ENCODE results near the gene SLC38A7. TPM values are rescaled to one million over a fixed set of nuclear protein-coding genes. Genes with fewer than 3 reads are reported as not detected.
A peak's percentile ranks its signal among the peaks of the same experiment; 100 is the strongest.

Gene SLC38A7
- 10 to 100 TPM; 12.7 to 15.4 (median 13.1) TPM for total RNA-seq

- Histone ChIP-seq H3K4me1 (peaks cover 0 to 3% of the 10 kb centered on the region in 2 donors), H3K27ac (peak within 1 kb of the TSS; percentile 64 to 80), H3K36me3 (no peaks in the 10 kb centered on the region), H3K27me3 (no peaks in the 10 kb centered on the region), H3K4me3 (peak within 1 kb of the TSS; percentile 82 to 90 (median 90)), H3K9me3 (no peaks in the 10 kb centered on the region)
- intact Hi-C loops (cut with DNase I; ENCODE audit: low total_unique reads): no loop called here
- TF ChIP-seq POLR2A (IDR thresholded peaks at IDR 0.05): no peak
- peak in 2 of 3 donors; percentile 41 to 56 for TF ChIP-seq POLR2AphosphoS5 (IDR thresholded peaks at IDR 0.05)
- no peak for TF ChIP-seq CTCF (IDR thresholded peaks at IDR 0.05)
- DNase-seq (ENCODE audit: low spot score in 2 of 2): peak; percentile 78 to 85
Measured at GRCh38 chr16:58684354-58685083, at the start of gene SLC38A7. TSS of gene SLC38A7 (minus strand) at chr16:58684770. CDS start at chr16:58680126, 4,644 bp downstream.

GRCh38 chr16:58733671-58734458 lies 49.3 kb upstream of the SLC38A7 start, which contains the start of gene GOT2:
TSS of gene GOT2 (minus strand) at chr16:58734316. CDS start at chr16:58734228, 88 bp downstream.
- peak in 2 of 3 donors; percentile 61 to 65 for TF ChIP-seq CTCF (IDR thresholded peaks at IDR 0.05)
- TF ChIP-seq POLR2AphosphoS5 (IDR thresholded peaks at IDR 0.05): peak; percentile 24 to 65 (median 29)
- no peak for TF ChIP-seq POLR2A (IDR thresholded peaks at IDR 0.05)
- Histone ChIP-seq H3K27me3 (no peaks in the 10 kb centered on the region), H3K36me3 (no peaks in the 10 kb centered on the region), H3K27ac (peak within 1 kb of the TSS; percentile 73 to 87), H3K4me1 (no peaks in the 10 kb centered on the region), H3K4me3 (peak within 1 kb of the TSS; percentile 85 to 98 (median 87)), H3K9me3 (no peaks in the 10 kb centered on the region)
- intact Hi-C loops (cut with DNase I; ENCODE audit: low total_unique reads): no loop called here
- peak; percentile 46 to 81 for DNase-seq (ENCODE audit: low spot score in 2 of 2)

GRCh38 chr16:58733248-58733670 lies 48.7 kb upstream of the SLC38A7 start:
- peak overlapping the region; percentile 73 to 87 for H3K27ac ChIP-seq
- peak overlapping the region; percentile 85 to 98 (median 87) for H3K4me3 ChIP-seq
- TF ChIP-seq POLR2AphosphoS5 (IDR thresholded peaks at IDR 0.05): no peak
- TF ChIP-seq POLR2A (IDR thresholded peaks at IDR 0.05): no peak
- no peak for TF ChIP-seq CTCF (IDR thresholded peaks at IDR 0.05)
- H3K27me3 ChIP-seq: no peaks in the 10 kb centered on the region
- no peaks in the 10 kb centered on the region for H3K4me1 ChIP-seq
- H3K9me3 ChIP-seq: no peaks in the 10 kb centered on the region
- no peaks in the 10 kb centered on the region for H3K36me3 ChIP-seq
- intact Hi-C loops (cut with DNase I; ENCODE audit: low total_unique reads): no loop called here
- DNase-seq (ENCODE audit: low spot score in 2 of 2): no peak

GRCh38 chr16:58732545-58733247 lies 48.1 kb upstream of the SLC38A7 start:
- Histone ChIP-seq H3K27ac (peak overlapping the region; percentile 59 to 73), H3K27me3 (no peaks in the 10 kb centered on the region), H3K4me1 (no peaks in the 10 kb centered on the region), H3K4me3 (peak overlapping the region in 2 of 3 donors; percentile 87 to 98), H3K9me3 (no peaks in the 10 kb centered on the region), H3K36me3 (no peaks in the 10 kb centered on the region)
- intact Hi-C loops (cut with DNase I; ENCODE audit: low total_unique reads): no loop called here
- DNase-seq (ENCODE audit: low spot score in 2 of 2): no peak
- no peak for TF ChIP-seq POLR2A (IDR thresholded peaks at IDR 0.05)
- no peak for TF ChIP-seq CTCF (IDR thresholded peaks at IDR 0.05)
- TF ChIP-seq POLR2AphosphoS5 (IDR thresholded peaks at IDR 0.05): no peak

Measured in breast epithelium (tissue), 4 donors.